IPS-NIHi7 (cell line): ENCODE measurements around the gene WBP2.
"Not testable (repeated sequence)": the region's sequence is repeated elsewhere in the genome, so short reads cannot be mapped to it uniquely, and the experiment has no call there.

ENCODE experiments used
- DNase-seq: peaks from one replicate; pipeline ENCODE4 v3.0.0; 2012; ENCODE audit warnings: mixed read lengths; ENCODE audit errors: extremely low spot score

Gene WBP2

DNA sequence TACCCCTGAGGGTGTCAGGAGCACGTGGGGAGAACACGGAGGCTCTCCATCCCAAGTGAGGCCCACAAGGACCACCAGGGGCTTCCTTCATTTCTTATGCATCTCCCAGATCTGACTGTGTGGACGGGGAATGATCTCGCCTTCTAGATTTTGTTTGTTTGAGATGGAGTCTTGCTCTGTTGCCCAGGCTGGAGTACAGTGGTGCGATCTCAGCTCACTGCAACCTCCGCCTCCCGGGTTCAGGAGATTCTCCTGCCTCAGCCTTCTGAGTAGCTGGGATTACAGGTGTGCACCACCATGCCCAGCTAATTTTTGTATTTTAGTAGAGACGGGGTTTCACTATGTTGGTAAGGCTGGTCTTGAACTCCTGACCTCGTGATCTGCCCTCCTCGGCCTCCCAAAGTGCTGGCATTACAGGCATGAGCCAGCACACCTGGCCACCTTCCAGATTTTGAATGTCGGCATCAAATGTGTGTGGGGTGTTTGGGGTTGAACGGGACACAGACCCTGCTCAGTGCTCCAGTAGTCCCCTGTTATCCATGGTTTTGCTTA lies 13.7 kb upstream of the WBP2 start:
- not testable (repeated sequence) for DNase-seq

DNA sequence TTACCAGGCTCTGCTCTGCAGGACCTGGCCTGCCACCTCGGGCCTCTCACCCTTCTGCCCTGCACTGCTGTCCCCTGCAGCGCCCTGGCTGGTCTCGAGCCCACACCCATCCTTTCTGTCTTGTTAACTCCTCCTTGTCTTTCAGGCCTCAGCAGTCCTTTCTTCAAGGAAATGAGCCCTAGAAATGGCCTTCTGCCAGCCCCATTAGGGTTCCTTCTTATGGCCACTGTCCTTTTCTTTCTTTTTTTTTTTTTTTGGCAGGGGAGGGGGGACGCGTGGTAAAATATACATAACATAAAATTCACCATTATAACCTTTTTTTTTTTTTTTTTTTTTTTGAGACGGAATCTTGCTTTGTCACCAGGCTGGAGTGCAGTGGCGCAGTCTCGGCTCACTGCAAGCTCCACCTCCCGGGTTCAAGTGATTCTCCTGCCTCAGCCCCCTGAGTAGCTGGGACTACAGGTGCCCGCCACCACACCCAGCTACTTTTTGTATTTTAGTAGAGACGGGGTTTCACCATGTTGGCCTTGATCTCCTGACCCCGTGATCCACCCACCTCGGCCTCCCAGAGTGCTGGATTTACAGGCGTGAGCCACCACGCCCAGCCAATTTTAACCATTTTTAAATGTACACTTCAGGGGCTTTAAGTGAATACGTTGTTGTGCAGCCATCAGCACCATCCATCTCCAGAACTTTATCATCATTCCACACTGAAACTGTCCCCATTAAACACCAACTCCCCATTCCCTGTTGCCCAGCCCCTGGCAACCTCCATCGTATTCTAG lies 10.5 kb upstream of the WBP2 start:
- not testable (repeated sequence) for DNase-seq

DNA sequence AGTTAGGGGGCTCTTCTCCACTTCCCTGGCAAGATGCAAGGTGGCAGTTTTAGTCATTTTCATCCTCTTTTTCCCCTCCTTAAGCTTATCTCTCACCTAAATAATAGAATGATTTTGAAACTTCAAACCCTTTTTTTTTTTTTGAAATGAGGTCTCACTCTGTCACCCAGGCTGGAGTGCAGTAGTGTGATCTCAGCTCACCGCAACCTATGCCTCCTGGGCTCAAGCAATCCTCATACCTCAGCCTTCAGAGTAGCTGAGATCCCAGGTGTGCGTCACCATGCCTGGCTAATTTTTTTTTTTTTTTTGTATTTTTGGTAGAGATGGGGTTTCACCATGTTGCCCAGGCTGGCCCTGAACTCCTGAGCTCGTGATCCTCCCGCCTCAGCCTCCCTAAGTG lies 9.8 kb upstream of the WBP2 start:
- DNase-seq = not testable (repeated sequence)

DNA sequence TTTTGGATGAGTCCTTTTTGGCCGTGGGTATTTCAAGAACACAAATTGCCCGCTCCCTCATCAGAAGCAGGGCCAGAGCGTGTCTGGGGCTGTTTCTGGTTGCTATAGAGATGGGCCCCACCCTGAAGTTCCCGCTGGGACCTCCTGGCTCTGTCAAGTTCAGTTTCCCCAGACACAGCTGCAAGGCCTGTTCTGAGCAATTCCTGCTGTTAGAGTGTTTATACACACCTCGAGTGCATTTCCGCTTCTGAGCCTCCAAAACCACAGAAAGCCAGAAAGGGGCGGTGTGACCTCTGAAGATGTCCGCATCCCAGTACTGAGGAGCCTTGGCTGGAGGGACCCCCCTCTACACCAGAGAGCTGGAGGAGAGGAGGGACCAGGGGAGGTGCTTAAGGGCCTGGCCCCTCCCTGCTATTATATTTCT lies 9.3 kb upstream of the WBP2 start:
- peak; percentile 62 for DNase-seq

DNA sequence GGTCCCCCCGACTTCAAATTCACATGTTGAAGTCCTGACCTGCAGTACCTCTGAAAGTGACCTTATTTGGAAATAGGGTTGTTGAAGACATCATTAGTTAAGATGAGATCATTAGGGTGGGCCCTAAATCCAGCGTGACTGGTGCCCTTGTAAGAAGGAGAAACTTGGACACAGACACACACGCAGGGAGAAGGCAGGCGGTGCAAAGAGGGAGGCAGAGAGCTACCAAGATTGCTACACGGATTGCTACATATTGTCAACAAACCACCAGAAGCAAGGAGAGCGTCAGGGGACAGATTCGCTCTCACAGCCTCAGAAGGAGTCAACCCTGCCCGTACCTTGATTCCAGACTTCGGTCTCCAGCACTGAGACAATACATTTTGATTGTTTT lies 6.8 kb upstream of the WBP2 start:
- DNase-seq = no peak

DNA sequence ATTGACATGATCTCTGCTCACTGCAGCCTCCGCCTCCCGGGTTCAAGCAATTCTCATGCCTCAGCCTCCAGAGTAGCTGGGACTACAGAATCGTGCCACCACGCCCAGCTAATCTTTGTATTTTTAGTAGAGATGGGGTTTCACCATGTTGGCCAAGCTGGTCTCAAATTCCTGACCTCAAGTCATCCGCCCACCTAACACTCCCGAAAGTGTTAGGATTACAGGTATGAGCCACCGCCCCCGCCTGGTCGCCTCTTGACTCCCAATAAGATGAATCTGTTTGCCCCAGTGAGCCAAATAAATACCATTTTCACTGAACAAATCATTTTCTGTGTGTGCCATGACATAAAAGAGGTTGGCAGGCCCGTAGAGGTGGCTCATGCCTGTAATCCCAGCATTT lies 4.2 kb upstream of the WBP2 start:
- not testable (repeated sequence) for DNase-seq

DNA sequence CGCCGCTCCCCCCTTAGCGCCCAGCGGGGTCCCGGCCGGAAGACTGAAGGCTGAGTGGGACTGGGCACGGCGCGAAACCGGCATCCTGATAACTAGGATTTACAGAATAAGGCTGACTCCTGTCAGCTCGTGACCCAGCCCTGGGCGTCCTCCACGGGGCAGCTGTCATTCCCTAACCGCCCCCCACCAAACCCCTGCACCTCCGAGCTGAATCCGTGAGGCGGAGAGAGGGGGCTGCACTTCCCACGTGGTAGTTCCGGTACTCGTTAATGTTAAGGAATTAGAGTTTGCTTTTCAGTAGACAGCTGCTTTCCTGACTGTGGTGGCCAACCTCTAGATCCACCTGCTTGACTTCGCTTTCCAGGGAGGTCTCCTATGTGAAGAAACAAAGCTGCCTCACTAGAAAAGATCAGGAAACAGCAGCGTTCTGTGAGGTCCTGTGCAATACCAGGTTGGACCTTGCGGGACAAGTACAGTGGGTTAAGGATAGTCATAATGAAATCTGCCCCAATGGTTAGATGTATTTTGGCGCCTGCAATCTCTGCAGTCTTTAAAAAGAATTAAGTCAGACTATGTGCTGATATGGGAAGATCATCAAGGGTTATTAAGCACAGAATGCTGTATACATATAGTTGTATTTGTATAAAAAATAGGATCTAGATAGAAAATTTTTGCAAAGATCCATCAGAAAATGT lies 1.1 kb upstream of the WBP2 start:
- peak; percentile 34 for DNase-seq

DNA sequence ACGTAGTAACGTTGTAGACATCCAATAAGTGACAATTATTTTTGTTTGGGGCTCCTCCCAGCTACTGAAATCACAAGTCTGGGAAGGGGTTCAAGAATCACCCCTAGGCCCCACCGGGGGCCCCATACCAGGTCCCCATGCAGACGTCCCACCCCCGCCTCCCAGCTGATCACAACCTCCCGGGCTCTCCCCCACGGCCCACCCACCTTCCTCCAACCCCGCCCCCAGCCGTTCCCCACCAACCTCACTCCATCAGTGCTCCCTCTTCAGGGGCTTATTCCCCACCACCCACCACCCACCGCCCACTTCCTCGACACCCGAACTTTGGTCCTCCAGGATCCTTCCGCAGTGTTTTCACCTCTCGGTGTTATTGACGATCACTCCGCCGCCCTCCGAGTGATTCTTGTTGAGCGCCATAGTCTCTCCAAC lies 240 bp downstream of the WBP2 start:
- peak; percentile 54 for DNase-seq

DNA sequence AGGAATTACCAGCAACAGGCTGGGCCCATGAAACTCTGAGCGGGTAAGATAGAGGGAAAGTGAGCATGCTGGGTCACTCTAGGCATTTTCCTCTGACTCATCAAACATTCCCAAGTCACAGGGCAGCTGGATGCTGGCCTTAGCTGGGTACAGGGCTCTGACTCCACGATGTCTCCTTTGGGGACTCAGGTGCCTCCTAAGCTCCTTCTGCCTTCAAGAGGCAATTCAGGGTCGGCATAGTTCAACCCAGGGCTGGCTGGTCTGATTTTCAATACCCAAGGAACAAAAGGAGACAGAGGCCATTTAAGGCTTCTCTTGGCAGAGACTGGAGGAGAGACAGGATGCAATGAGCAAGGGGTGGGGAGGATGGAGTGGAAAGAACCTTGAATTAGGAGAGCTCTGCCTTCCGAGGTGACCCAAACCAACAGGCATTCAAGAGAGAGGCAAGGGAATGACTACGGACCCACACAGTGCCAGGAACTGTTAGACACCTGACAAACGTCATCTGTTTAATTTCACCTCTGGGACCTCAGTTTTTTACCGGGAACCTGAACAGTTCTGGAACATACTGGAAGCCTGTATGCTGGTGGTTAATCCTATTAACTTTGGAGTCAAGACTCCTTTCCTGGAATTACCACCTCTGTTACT lies 910 bp downstream of the WBP2 start:
- no peak for DNase-seq

DNA sequence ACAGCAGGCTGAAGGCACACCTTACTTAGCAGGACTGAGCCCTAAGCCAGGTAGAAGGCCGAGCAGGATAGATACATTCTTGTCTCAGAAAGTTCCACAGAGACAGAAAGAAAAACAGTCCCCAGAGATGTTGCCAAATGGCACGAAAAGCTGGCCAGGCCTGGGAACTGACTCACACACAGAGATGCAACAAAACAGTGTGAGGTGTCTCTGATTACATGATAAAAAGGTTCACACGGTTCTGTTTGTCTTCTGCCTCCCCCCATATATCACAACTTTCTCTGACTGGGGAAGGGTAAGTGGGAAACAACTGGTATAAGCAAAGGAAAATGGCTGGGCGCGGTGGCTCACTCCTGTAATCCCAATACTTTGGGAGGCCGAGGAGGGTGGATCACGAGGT lies 1.7 kb downstream of the WBP2 start:
- no peak for DNase-seq

DNA sequence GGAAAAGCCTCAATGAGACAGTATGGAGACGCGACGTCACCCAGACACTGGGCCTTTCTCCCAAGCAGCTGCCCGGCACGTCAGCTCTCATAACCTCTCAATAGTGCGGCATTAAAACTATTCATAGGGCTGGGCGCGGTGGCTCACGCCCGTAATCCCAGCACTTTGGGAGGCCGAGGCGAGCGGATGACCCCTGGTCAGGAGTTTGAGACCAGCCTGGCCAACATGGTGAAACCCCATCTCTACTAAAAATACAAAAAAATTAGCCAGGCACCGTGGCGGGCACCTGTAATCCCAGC lies 3.5 kb downstream of the WBP2 start:
- DNase-seq = not testable (repeated sequence)

DNA sequence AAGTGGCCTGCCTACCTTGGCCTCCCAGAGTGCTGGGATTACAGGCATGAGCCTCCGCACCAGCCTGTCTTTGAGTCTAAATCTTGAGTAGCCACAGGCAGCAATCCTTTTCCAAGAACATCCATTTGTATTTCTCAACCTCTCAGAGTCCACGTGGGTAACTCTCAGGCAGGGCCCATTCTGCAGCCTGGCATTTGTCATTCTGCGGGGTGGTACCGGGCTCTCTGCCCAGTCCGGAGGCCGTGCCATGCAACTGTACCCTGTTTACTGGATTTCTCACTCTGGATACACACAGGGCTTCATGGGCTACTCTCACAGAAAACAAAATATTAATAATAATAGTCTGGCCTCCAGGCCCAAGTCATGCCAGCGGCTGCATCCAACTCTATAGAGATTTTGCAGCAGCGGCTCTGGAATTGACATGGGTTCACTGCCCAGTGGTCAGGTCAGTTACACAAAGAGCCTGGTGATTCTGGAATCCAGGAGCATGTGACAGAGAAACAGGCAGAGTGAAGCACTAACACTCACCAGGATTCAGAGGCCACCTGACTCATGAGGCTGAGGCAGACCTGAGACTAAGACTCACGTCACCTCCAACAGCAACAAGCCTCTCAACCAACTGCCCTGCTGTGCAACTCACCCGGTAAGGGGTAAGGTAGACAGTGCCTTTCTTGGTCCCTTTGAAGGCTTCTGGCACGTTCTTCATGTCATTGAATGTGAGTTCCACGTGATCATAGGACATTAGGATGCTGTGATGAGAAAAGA lies 4.0 kb downstream of the WBP2 start:
- DNase-seq = no peak

DNA sequence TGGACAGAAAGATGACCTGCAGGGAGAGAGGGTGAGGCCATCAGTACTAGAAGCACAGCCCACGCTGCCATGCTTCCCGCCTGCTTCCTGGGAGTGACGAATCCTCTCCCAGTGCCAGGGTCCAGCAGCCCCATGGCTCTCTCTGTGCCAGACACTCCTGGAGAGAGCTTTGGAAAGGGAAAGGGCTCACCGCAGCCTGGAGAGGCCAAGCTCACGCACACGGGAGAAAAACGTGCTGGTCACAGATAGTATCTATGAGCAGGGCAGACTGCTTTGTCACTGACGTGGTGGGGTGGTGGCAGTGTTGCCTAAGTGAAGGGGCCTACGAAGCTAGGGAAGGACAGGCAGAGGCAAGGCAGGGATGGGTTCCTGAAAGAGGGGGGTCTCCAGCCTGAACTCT lies 5.4 kb downstream of the WBP2 start:
- no peak for DNase-seq

DNA sequence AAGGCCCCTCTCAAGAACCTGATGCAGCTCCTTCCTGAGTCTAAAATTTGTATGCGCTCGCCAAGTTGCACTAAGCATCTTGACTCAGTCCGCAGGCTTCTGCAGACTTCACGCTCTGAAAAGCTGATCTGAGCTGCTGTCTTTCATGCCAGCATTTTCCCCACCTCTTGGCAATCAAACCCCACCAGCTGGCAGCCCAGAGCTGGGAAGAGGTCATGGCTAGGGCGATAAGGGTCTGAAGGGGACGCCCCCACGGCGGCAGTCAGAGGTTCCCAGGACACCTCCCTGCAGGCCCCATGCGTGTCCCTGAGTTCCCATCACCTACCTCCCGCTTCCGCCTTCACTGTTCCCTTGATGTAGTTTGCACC lies 5.9 kb downstream of the WBP2 start:
- DNase-seq = no peak

DNA sequence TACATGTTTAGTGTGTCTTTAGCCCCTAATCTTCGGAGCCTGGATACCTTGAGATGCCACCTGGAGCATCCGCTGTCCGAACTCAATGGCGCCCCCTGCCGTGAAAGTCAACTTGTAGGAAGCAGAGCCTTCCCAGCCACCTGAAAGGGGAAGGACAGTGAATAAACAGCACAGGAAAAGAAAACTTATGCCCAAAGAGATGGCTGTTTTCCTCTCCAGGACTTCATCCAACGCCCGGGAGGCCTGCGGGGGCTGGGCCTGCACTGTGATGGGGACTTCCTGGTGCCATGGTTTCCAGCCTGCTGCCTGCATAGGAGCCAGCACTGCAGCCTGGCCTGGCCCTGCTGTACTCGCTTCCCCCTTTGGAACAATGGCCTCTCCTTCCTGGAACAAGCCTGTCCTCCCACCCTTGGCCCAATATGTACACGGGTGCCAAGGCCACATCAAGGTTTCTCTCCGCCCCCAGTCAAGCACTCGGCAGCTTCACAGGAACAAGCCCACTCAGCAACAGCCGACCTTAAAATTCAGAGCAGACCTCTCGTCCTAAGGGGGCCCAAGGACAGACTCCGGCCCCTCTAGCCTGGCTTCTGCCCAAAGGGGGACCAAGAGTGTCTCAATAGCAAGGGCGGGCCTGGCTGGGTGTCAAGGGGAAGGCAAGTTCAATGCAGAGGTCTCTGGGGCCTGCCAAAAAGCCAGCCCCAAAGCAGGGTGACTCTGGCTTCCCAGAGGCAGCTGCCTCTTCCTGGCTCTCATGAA lies 6.4 kb downstream of the WBP2 start:
- DNase-seq = peak; percentile 72

DNA sequence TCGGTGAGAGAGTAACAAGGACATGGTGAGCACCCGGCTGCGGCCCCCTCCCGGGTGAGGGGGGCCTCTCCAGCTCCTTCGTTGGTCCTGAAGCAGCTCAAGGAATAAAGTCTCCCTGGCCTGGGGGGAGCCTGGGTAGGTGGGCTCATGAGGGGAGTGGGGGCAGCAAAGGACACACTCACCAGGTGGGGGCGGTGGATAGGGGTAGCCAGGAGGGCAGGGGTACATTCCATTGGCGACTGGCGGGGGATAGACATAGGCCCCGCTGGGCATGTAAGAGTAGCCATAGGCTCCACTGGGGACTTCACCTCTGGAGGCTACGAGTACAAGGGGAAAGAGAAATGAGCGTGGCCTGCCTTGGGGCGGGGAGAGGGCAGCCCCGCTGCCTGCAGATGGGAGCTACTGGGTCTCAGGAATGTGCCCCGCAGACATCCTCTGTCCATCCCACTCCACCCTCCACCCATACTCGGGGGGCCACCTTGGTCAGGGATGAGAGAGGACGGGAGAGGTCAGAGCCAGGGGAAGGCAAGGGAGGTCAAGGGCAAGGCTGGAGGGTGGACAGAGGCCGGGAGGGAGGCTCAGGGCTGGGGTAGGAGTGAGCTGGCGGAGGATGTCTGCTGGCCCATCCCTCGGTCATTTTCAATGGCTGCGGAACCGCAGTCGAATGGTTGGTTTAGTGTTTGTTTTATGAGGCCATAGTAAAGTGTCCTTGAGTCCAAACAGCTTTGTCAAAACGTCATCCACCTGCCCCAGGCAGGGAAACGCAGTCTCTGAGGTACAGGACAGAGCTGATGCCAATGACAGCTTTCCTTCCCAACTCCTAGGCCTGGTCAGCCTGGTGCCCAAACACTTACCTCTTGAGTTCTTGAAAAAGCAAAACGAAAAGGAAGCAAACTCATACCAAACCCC lies 7.3 kb downstream of the WBP2 start:
- DNase-seq = no peak

DNA sequence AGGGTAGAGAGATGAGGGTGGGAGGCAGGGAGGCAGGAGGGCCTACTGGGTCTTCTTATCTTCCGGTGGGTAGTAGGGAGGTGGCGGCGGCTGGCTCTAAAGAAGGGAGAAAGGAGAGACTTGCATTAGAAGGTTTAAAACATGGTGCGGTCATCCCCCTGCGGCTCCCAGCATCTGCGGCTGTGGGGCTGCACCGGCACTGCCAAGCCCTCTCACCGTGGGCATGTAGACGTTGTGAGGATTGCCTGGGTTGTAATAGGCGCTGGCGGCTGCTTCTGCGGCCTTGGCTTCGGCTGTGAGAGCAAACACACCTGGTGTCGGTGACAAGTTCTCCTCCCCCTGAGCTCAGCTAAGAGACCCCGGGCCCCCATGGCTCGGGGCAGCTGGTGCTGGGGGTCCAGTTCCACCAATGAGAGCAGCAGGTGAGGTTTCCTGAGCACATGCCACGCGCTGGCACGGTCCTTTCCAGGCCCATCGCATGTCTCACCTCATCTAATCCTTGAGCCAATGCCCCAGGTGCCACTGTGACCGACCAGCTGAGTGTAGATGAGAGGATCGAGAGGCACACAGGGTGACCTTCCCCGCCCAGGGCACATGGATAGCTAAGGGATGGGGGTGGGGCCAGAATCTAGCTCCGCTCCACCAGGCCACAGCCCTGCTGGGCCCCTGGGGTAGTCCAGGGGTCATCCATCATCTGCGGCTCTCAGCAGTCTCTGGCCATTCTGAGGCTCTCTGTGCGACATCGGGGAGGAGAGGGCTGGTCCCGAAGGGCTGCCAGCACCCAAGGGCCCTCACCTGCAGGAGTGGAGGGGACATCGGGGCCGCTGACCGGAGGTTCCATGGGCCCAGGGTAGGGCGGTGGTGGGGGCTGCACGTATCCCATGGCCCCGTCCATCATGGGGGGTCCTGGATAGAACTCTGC lies 8.2 kb downstream of the WBP2 start:
- DNase-seq = no peak

DNA sequence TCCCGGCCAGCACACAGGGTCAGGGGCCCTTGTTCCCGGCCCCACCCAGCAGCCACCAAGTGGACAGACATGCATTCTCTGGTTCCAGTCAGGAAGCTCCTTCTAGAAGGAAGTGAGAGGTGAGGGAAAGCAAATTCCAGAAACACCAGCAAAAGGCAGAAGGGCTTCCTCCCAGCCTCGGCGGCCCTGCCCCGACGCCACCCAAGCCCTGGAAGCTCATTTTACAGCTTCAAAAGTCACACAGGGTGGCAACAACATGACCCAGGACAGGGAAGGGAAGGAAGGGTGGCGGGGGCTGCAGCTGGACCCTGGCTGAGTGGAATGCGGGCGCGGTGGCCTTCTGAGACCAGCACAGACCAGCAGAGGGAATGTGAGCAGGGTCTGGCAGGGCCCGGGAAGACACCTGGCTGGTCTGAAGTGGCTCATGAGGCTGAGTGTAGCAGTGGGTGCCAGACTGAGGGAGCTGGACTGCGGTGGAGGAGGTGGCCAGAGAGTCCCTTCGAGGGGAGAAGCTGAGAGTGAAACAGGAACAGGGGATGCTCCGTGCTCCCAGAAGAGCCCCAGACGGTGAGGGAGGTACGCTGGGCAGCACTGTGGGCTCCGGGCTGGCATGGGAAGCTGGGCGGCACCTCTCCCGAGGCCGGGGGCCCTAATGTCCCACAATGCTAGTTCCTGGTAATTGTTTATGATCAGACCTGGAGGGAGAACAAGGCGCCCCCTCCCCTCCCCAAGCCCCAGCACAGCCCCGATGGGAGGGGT lies 9.0 kb downstream of the WBP2 start:
- no peak for DNase-seq
